NT2/D1 (cell line): Measurements from ENCODE around the gene RNF168.
"Not testable (repeated sequence)": the region's sequence is repeated elsewhere in the genome, so short reads cannot be mapped to it uniquely, and the experiment has no call there.

Source experiments
- DNase-seq: peaks from one replicate; pipeline ENCODE4 v3.0.0-alpha.2; 2011; ENCODE audit warnings: low read depth, low spot score
- H3K27me3 ChIP-seq: 2 replicates; pipeline ENCODE4 v1.6.0; 2011; ENCODE audit warnings: mild to moderate bottlenecking; ENCODE audit not compliant: insufficient read length, insufficient read depth
- H3K36me3 ChIP-seq: 2 replicates; pipeline ENCODE4 v1.6.1; 2011; ENCODE audit warnings: mild to moderate bottlenecking, low read length, mixed read lengths; ENCODE audit not compliant: insufficient read depth, insufficient read length
- H3K4me1 ChIP-seq: 2 replicates; pipeline ENCODE4 v1.5.1; 2011; ENCODE audit not compliant: insufficient read depth, insufficient read length
- H3K4me3 ChIP-seq: 2 replicates; pipeline ENCODE4 v1.5.1; 2011; ENCODE audit warnings: low read depth; ENCODE audit not compliant: insufficient read length
- H3K9ac ChIP-seq: 2 replicates; pipeline ENCODE4 v1.6.0; 2011; ENCODE audit warnings: low read depth; ENCODE audit not compliant: insufficient read length
- H3K9me3 ChIP-seq: 2 replicates; pipeline ENCODE4 v1.5.1; 2011; ENCODE audit warnings: mild to moderate bottlenecking, low read length; ENCODE audit not compliant: insufficient read depth
- SUZ12 ChIP-seq: IDR thresholded peaks from 2 replicates; pipeline ENCODE4 v1.6.1; 2011; ENCODE audit not compliant: insufficient read length, insufficient read depth; ENCODE audit errors: extremely low read depth
- YY1 ChIP-seq: IDR thresholded peaks from 2 replicates; pipeline ENCODE4 v1.6.1; 2011; ENCODE audit not compliant: insufficient read length, insufficient read depth
- ZNF274 ChIP-seq: IDR thresholded peaks from 2 replicates; pipeline ENCODE4 v1.6.1; 2011; ENCODE audit warnings: mild to moderate bottlenecking, low read depth, low read length

Gene RNF168

DNA sequence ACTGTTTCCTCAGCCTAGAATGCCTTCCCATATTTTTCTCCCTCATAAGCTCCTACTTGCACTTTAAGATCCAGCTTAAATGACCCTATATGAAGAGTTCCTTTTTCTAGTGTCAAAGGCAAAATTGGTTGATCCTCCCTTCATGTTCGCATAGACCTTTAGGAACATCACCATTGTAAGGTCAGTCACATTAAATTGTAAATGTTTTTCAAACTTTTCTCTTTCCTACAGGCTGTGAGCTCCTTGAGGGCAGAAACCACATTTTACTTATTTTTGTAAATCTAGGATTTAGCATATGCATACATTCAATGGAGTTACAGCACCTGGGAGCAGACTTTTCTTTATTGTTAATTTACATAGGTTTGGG is 10.8 kb upstream of the RNF168 start:
- peaks cover 15% of the 10 kb centered on the region for H3K9me3 ChIP-seq
- H3K27me3 ChIP-seq = no peaks in the 10 kb centered on the region
- DNase-seq = no peak
- no peak for TF ChIP-seq ZNF274
- no peak for TF ChIP-seq SUZ12
- TF ChIP-seq YY1 = no peak
- H3K4me3 ChIP-seq = no peak overlapping the region
- no peak overlapping the region for H3K9ac ChIP-seq
- H3K36me3 ChIP-seq = no peaks in the 10 kb centered on the region
- no peaks in the 10 kb centered on the region for H3K4me1 ChIP-seq

DNA sequence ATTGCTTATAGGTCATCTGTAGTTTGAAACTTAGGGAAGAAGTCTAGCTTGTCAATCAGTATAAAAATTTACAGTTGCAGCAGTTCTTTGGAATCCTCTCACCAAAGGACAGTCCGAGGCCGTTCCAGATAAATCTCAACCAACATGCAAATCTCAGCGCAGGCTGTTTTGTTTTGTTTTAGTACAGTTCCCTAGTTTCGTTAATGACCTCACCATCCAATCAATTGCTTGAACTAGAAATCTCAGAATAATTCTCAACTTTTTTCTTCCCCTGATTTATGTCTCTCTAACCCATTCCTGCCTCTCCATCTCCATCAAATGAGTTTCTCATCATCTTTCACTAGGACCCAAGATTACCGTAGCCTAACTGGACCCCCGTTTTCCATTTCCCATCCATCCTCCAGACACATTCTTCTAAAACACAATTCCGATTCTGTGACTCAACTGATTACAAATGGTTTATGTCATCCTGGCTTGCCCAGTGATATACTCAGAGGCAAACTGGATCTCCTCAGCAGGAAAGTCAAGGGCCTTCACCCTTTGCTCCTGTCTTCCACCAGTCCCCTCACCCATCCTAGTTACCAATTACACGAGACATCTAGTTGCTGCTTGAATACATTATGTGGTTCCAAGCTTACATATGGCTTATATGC is 10.3 kb upstream of the RNF168 start:
- Histone ChIP-seq H3K4me3 (no peak overlapping the region), H3K36me3 (no peaks in the 10 kb centered on the region), H3K4me1 (no peaks in the 10 kb centered on the region), H3K27me3 (no peaks in the 10 kb centered on the region), H3K9ac (no peak overlapping the region), H3K9me3 (peaks cover 10% of the 10 kb centered on the region)
- TF ChIP-seq SUZ12 = no peak
- no peak for TF ChIP-seq ZNF274
- TF ChIP-seq YY1 = no peak
- no peak for DNase-seq

DNA sequence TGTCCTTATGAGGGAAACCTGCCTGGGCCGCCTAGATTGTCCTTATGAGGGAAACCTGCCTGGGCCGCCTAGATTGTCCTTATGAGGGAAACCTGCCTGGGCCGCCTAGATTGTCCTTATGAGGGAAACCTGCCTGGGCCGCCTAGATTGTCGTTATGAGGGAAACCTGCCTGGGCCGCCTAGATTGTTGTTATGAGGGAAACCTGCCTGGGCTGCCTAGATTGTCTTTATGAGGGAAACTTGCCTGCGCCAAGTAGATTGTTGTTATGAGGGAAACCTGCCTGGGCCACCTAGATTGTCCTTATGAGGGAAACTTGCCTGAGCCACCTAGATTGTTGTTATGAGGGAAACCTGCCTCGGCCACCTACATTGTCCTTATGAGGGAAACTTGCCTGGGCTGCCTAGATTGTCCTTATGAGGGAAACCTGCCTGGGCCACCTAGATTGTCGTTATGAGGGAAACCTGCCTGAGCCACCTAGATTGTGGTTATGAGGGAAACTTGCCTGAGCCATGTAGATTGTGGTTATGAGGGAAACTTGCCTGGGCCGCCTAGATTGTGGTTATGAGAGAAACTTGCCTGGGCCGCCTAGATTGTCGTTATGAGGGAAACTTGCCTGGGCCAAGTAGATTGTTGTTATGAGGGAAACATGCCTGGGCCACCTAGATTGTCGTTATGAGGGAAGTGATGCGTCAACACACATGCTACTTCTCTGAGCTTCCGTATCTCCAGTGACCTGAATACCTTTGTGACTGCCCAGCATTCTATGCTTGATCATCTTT is 8.3 kb upstream of the RNF168 start:
- not testable (repeated sequence) for H3K4me1 ChIP-seq, H3K4me3 ChIP-seq, H3K36me3 ChIP-seq, DNase-seq, H3K9ac ChIP-seq, H3K9me3 ChIP-seq, H3K27me3 ChIP-seq

DNA sequence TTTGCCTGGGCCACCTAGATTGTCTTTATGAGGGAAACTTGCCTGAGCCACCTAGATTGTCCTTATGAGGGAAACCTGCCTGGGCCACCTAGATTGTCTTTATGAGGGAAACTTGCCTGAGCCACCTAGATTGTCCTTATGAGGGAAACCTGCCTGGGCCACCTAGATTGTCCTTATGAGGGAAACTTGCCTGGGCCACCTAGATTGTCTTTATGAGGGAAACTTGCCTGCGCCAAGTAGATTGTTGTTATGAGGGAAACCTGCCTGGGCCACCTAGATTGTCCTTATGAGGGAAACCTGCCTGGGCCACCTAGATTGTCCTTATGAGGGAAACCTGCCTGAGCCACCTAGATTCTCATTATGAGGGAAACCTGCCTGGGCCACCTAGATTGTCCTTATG is 7.5 kb upstream of the RNF168 start:
- H3K9me3 ChIP-seq, H3K36me3 ChIP-seq, H3K4me3 ChIP-seq, H3K27me3 ChIP-seq, H3K4me1 ChIP-seq, DNase-seq, H3K9ac ChIP-seq: not testable (repeated sequence)

DNA sequence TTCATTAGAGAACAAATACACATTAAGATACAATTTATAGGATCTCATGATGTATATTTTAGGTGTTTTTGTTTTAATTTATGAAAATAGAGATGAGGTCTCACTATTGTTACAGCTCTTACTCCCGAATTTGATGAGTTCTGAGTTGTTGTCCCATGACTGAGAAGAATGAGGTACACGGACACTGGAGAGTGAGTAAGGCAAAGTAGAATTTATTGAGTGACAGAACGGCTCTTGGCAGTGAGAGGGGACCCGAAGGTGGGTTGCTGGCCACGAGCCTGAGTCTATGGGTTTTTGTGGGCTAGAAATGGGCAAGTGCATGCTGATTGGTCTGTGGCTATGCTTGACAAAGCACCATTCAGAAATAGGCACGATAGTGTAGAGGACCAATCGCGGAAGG is 3.1 kb upstream of the RNF168 start:
- Histone ChIP-seq H3K36me3 (no peaks in the 10 kb centered on the region), H3K9me3 (peaks cover 7% of the 10 kb centered on the region; the same call in 1 of the 2 replicates), H3K9ac (no peak overlapping the region), H3K27me3 (no peaks in the 10 kb centered on the region), H3K4me1 (no peaks in the 10 kb centered on the region), H3K4me3 (no peak overlapping the region)
- DNase-seq = no peak
- TF ChIP-seq ZNF274 = no peak
- TF ChIP-seq YY1 = no peak
- TF ChIP-seq SUZ12 = no peak

DNA sequence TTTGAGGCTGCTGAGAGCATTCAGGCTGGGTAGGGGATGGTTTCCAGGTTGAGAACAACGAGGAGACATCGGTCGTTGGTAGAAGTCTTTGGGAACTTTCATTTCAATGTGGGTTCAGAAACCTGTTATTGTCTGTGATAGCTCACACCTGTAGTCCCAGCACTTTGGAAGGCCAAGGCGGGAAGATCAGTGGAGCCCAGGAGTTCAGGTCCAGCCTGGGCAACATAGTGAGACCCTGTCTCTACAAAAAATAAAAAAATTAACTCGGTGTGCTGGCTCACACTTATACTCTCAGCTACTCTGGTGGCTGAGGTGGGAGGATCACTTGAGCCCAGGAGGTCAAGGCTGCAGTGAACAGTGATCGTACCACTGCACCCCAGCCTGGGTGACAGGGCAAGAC is 988 bp upstream of the RNF168 start:
- H3K36me3 ChIP-seq = peaks cover 8% of the 10 kb centered on the region
- peaks cover 7% of the 10 kb centered on the region; the same call in 1 of the 2 replicates for H3K9me3 ChIP-seq
- peaks cover 2% of the 10 kb centered on the region for H3K4me1 ChIP-seq
- peak overlapping the region; percentile 77 for H3K9ac ChIP-seq
- TF ChIP-seq SUZ12 (no peak), YY1 (no peak), ZNF274 (no peak)
- no peaks in the 10 kb centered on the region for H3K27me3 ChIP-seq
- H3K4me3 ChIP-seq = no peak overlapping the region
- DNase-seq = no peak

DNA sequence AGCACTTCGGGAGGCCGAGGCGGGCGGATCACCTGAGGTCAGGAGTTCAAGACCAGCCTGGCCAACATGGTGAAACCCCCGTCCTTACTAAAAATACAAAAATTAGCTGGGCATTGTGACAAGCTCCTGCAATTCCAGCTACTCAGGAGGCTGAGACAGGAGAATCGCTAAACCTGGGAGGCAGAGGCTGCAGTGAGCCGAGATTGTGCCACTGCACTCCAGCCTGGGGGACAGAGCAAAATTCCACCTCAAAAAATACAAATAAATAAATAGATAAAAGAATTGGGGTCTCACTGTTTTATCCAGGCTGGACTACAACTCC is 470 bp upstream of the RNF168 start:
- not testable (repeated sequence) for H3K9me3 ChIP-seq, H3K27me3 ChIP-seq, H3K4me1 ChIP-seq, DNase-seq
- Histone ChIP-seq H3K36me3 (peaks cover 12% of the 10 kb centered on the region), H3K4me3 (peak overlapping the region; percentile 9), H3K9ac (peak overlapping the region; percentile 77)

DNA sequence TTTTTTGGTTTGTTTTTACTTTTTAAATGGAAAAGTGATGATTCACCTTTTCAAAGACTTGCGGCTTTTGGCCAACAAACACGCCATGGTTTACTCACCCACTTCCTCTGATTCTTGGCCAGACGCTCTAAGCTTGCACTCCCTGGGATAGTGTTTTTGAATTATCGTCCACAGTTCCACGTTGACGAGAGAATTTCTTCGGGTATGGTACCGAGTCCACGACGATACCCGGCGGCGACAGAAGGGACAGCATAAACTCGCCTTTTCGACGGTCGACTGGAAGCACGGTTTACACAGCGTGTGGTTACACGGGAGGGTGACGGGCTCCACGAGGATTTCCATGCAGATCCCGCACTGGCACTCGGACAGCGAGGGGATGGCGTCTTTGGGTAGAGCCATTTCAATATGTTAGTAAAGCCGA is 783 bp downstream of the RNF168 start:
- Histone ChIP-seq H3K4me3 (peak overlapping the region; percentile 99), H3K27me3 (no peaks in the 10 kb centered on the region), H3K4me1 (peaks cover 2% of the 10 kb centered on the region), H3K9ac (peak overlapping the region; percentile 94), H3K9me3 (peaks cover 7% of the 10 kb centered on the region; the same call in 1 of the 2 replicates), H3K36me3 (peaks cover 20% of the 10 kb centered on the region)
- TF ChIP-seq YY1 (no peak), SUZ12 (no peak), ZNF274 (no peak)
- DNase-seq = no peak
